T-helper 1 cell treated with Interleukin-12 subunit alpha and Interleukin-12 subunit beta and Interleukin-4 antibody, amounts not matched to agents 30 μg/mL and 1 μg/mL, for 36 hours (primary cell): Measurements from ENCODE around the gene SH3GL1.

Experiments used
- H3K27ac Mint-ChIP-seq: one replicate; pipeline ENCODE4 v1.8.0; 2021; ENCODE audit warnings: mild to moderate bottlenecking, mixed read lengths
- H3K27me3 Mint-ChIP-seq: one replicate; pipeline ENCODE4 v1.8.0; 2021; ENCODE audit warnings: low read depth, mixed read lengths
- H3K36me3 Mint-ChIP-seq: one replicate; pipeline ENCODE4 v1.8.0; 2021; ENCODE audit warnings: low read depth, mixed read lengths
- H3K4me1 Mint-ChIP-seq: one replicate; pipeline ENCODE4 v1.8.0; 2021; ENCODE audit warnings: low read depth, mixed read lengths
- H3K4me3 Mint-ChIP-seq: one replicate; pipeline ENCODE4 v1.8.0; 2021; ENCODE audit warnings: mild to moderate bottlenecking, moderate library complexity, mixed read lengths
- H3K9me3 Mint-ChIP-seq: one replicate; pipeline ENCODE4 v1.8.0; 2021; ENCODE audit warnings: mixed read lengths

The SH3GL1 gene

GRCh38 chr19:4369109-4369887, 31.0 kb downstream of the SH3GL1 start:
- H3K27ac Mint-ChIP-seq, result peak overlapping the region; percentile 97
- H3K27me3 Mint-ChIP-seq, result no peaks in the 10 kb centered on the region
- peak overlapping the region; percentile 82 for H3K4me3 Mint-ChIP-seq
- peaks cover 3% of the 10 kb centered on the region for H3K36me3 Mint-ChIP-seq
- H3K9me3 Mint-ChIP-seq, result no peaks in the 10 kb centered on the region
- H3K4me1 Mint-ChIP-seq, result peaks cover 37% of the 10 kb centered on the region

- Mint-ChIP-seq H3K4me3 (peak overlapping the region; percentile 82), H3K9me3 (no peaks in the 10 kb centered on the region), H3K27me3 (no peaks in the 10 kb centered on the region), H3K4me1 (peaks cover 34% of the 10 kb centered on the region), H3K27ac (peak overlapping the region; percentile 97), H3K36me3 (peaks cover 5% of the 10 kb centered on the region)
These were observed 32.1 kb downstream of the SH3GL1 start for GRCh38 chr19:4368128-4368820.

GRCh38 chr19:4367781-4368127, 32.6 kb downstream of the SH3GL1 start:
- H3K27ac Mint-ChIP-seq, result peak overlapping the region; percentile 97
- no peaks in the 10 kb centered on the region for H3K27me3 Mint-ChIP-seq
- H3K4me1 Mint-ChIP-seq, result peaks cover 34% of the 10 kb centered on the region
- H3K9me3 Mint-ChIP-seq, result no peaks in the 10 kb centered on the region
- H3K36me3 Mint-ChIP-seq, result peaks cover 5% of the 10 kb centered on the region
- peak overlapping the region; percentile 25 for H3K4me3 Mint-ChIP-seq

- Mint-ChIP-seq H3K9me3 (no peaks in the 10 kb centered on the region), H3K27ac (peak overlapping the region; percentile 45), H3K27me3 (no peaks in the 10 kb centered on the region), H3K4me1 (peaks cover 34% of the 10 kb centered on the region), H3K4me3 (no peak overlapping the region), H3K36me3 (peaks cover 5% of the 10 kb centered on the region)
These were observed 33.0 kb downstream of the SH3GL1 start for GRCh38 chr19:4367336-4367723.

GRCh38 chr19:4366666-4367335, 33.5 kb downstream of the SH3GL1 start:
- Mint-ChIP-seq H3K27me3 (no peaks in the 10 kb centered on the region), H3K27ac (peak overlapping the region; percentile 59), H3K4me3 (no peak overlapping the region), H3K4me1 (peaks cover 30% of the 10 kb centered on the region), H3K9me3 (no peaks in the 10 kb centered on the region), H3K36me3 (peaks cover 7% of the 10 kb centered on the region)

- Mint-ChIP-seq H3K4me1 (peaks cover 27% of the 10 kb centered on the region), H3K27me3 (no peaks in the 10 kb centered on the region), H3K36me3 (peaks cover 7% of the 10 kb centered on the region), H3K4me3 (no peak overlapping the region), H3K9me3 (no peaks in the 10 kb centered on the region), H3K27ac (no peak overlapping the region)
These were observed 34.3 kb downstream of the SH3GL1 start for GRCh38 chr19:4365791-4366665.

- Mint-ChIP-seq H3K4me3 (no peak overlapping the region), H3K9me3 (no peaks in the 10 kb centered on the region), H3K36me3 (peaks cover 12% of the 10 kb centered on the region), H3K27ac (no peak overlapping the region), H3K4me1 (peaks cover 22% of the 10 kb centered on the region), H3K27me3 (no peaks in the 10 kb centered on the region)
These were observed 35.0 kb downstream of the SH3GL1 start for GRCh38 chr19:4365341-4365740.

GRCh38 chr19:4363571-4364304, 36.6 kb downstream of the SH3GL1 start:
- Mint-ChIP-seq H3K36me3 (peaks cover 13% of the 10 kb centered on the region), H3K9me3 (no peaks in the 10 kb centered on the region), H3K4me3 (no peak overlapping the region), H3K27ac (no peak overlapping the region), H3K27me3 (no peaks in the 10 kb centered on the region), H3K4me1 (peaks cover 13% of the 10 kb centered on the region)

GRCh38 chr19:4362831-4363545, 37.4 kb downstream of the SH3GL1 start:
- H3K9me3 Mint-ChIP-seq, result no peaks in the 10 kb centered on the region
- H3K4me1 Mint-ChIP-seq, result peaks cover 9% of the 10 kb centered on the region
- no peaks in the 10 kb centered on the region for H3K27me3 Mint-ChIP-seq
- no peak overlapping the region for H3K4me3 Mint-ChIP-seq
- peaks cover 13% of the 10 kb centered on the region for H3K36me3 Mint-ChIP-seq
- H3K27ac Mint-ChIP-seq, result no peak overlapping the region

- peaks cover 13% of the 10 kb centered on the region for H3K36me3 Mint-ChIP-seq
- no peak overlapping the region for H3K4me3 Mint-ChIP-seq
- no peaks in the 10 kb centered on the region for H3K27me3 Mint-ChIP-seq
- H3K4me1 Mint-ChIP-seq, result peaks cover 4% of the 10 kb centered on the region
- H3K9me3 Mint-ChIP-seq, result no peaks in the 10 kb centered on the region
- H3K27ac Mint-ChIP-seq, result no peak overlapping the region
These were observed 38.1 kb downstream of the SH3GL1 start for GRCh38 chr19:4362101-4362828.

GRCh38 chr19:4361152-4362046, 38.9 kb downstream of the SH3GL1 start:
- peaks cover 10% of the 10 kb centered on the region for H3K36me3 Mint-ChIP-seq

GRCh38 chr19:4360641-4361151, 39.7 kb downstream of the SH3GL1 start:
- Mint-ChIP-seq H3K4me3 (no peak overlapping the region), H3K36me3 (peaks cover 10% of the 10 kb centered on the region), H3K9me3 (no peaks in the 10 kb centered on the region), H3K27me3 (no peaks in the 10 kb centered on the region), H3K27ac (no peak overlapping the region), H3K4me1 (no peaks in the 10 kb centered on the region)

More at GRCh38 chr19:4361152-4362046, 38.9 kb downstream of the SH3GL1 start:
- peaks cover under 1% of the 10 kb centered on the region for H3K4me1 Mint-ChIP-seq
- no peaks in the 10 kb centered on the region for H3K27me3 Mint-ChIP-seq
- H3K27ac Mint-ChIP-seq, result no peak overlapping the region
- H3K4me3 Mint-ChIP-seq, result no peak overlapping the region
- no peaks in the 10 kb centered on the region for H3K9me3 Mint-ChIP-seq
